IMR-90 (cell line): Measurements from ENCODE around the gene CELF5. TPM values are rescaled to one million over a fixed set of nuclear protein-coding genes. Genes with fewer than 3 reads are reported as not detected.

Experiments
- ATAC-seq: fragments of 200-7000 bp; cut with Tn5 transposase; 2 replicates; pipeline ENCODE4 v1.9.1; 2020; ENCODE audit warnings: low read depth, mild to moderate bottlenecking, moderate library complexity
- BruUV-seq: library from RNA; stranded (reverse); fragments of 400-500 nt; replicated peaks from 2 replicates; lab custom pipeline; 2021; lab: Mats Ljungman, UMichigan
- CTCF ChIA-PET: fragments of 300-600 bp; formaldehyde crosslinking; extraction: SDS; loops from one replicate; lab custom pipeline; 2021; ENCODE audit warnings: antibody characterized with exemption; lab: Yijun Ruan, JAX
- POLR2A ChIA-PET: fragments of 300-600 bp; sonication (Branson Sonifier 250); formaldehyde crosslinking; loops from one replicate; lab custom pipeline; 2022; ENCODE audit warnings: antibody characterized with exemption; ENCODE audit not compliant: unreplicated experiment; lab: Charles Lee
- DNase-seq: peaks from one replicate; pipeline ENCODE4 v3.0.0; 2013
- H2AFZ ChIP-seq: replicated peaks from 2 replicates; pipeline ENCODE3; 2013; ENCODE audit warnings: low read length, mild to moderate bottlenecking; ENCODE audit not compliant: poor library complexity
- H2AK5ac ChIP-seq: 2 replicates; pipeline ENCODE4 v1.6.1; 2013; ENCODE audit warnings: low read depth, low read length, inconsistent platforms
- H2AK9ac ChIP-seq: replicated peaks from 2 replicates; pipeline ENCODE3; 2013; ENCODE audit warnings: mild to moderate bottlenecking, low read depth, low read length, moderate library complexity; ENCODE audit not compliant: poor library complexity
- H2BK120ac ChIP-seq: 2 replicates; pipeline ENCODE4 v1.6.1; 2013; ENCODE audit warnings: low read depth, low read length, inconsistent platforms
- H2BK15ac ChIP-seq: 3 replicates; pipeline ENCODE4 v1.6.1; 2013; ENCODE audit warnings: low read depth, low read length, inconsistent platforms
- H2BK20ac ChIP-seq: 2 replicates; pipeline ENCODE4 v1.6.1; 2013; ENCODE audit warnings: low read depth, mild to moderate bottlenecking, inconsistent platforms, low read length, moderate library complexity
- H2BK5ac ChIP-seq: 2 replicates; pipeline ENCODE4 v1.6.1; 2013; ENCODE audit warnings: mild to moderate bottlenecking, low read depth, low read length, inconsistent platforms; ENCODE audit not compliant: poor library complexity, severe bottlenecking
- H3K14ac ChIP-seq: replicated peaks from 2 replicates; pipeline ENCODE4 v1.6.1; 2013; ENCODE audit warnings: low read depth, low read length, inconsistent platforms
- H3K18ac ChIP-seq: 2 replicates; pipeline ENCODE4 v1.6.1; 2013; ENCODE audit warnings: low read depth, low read length, control low read depth
- H3K23ac ChIP-seq: 2 replicates; pipeline ENCODE4 v1.6.1; 2013; ENCODE audit warnings: low read depth, low read length, inconsistent platforms
- H3K27ac ChIP-seq: 2 replicates; pipeline ENCODE4 v1.5.1; 2013; ENCODE audit warnings: mild to moderate bottlenecking, control low read depth, low read length; ENCODE audit not compliant: insufficient read depth
- H3K27me3 ChIP-seq: 2 replicates; pipeline ENCODE4 v1.6.1; 2013; ENCODE audit warnings: low read length; ENCODE audit not compliant: control insufficient read depth, insufficient read depth
- H3K36me3 ChIP-seq: 2 replicates; pipeline ENCODE4 v1.6.1; 2013; ENCODE audit warnings: low read length, mixed read lengths; ENCODE audit not compliant: control insufficient read depth, insufficient read depth
- H3K4ac ChIP-seq: 2 replicates; pipeline ENCODE4 v1.6.1; 2013; ENCODE audit warnings: low read depth, low read length, inconsistent platforms
- H3K4me1 ChIP-seq: 2 replicates; pipeline ENCODE4 v1.6.1; 2013; ENCODE audit warnings: low read length, mixed read lengths; ENCODE audit not compliant: control insufficient read depth, insufficient read depth
- H3K4me2 ChIP-seq: 2 replicates; pipeline ENCODE4 v1.6.1; 2013; ENCODE audit warnings: low read depth, mild to moderate bottlenecking, control low read depth, low read length, moderate library complexity
- H3K4me3 ChIP-seq: 2 replicates; pipeline ENCODE4 v1.5.1; 2013; ENCODE audit warnings: low read depth, mild to moderate bottlenecking, control low read depth, low read length, moderate library complexity; ENCODE audit not compliant: insufficient read depth
- H3K56ac ChIP-seq: 2 replicates; pipeline ENCODE4 v1.6.1; 2013; ENCODE audit warnings: low read length, inconsistent platforms; ENCODE audit not compliant: insufficient read depth; ENCODE audit errors: extremely low read depth
- H3K79me1 ChIP-seq, 2 experiments: 2 replicates each; pipeline ENCODE4 v1.6.1; 2013; ENCODE audit warnings: low read length in 2 of 2, inconsistent platforms in 1 of 2, low read depth in 1 of 2
- H3K9ac ChIP-seq: 2 replicates; pipeline ENCODE4 v1.6.1; 2013; ENCODE audit warnings: low read depth, low read length, control low read depth
- H3K9me1 ChIP-seq: 2 replicates; pipeline ENCODE4 v1.6.1; 2013; ENCODE audit warnings: low read length, inconsistent platforms; ENCODE audit not compliant: insufficient read depth
- H3K9me3 ChIP-seq: 2 replicates; pipeline ENCODE4 v1.6.1; 2013; ENCODE audit warnings: low read length; ENCODE audit not compliant: control insufficient read depth, insufficient read depth
- H4K20me1 ChIP-seq: 2 replicates; pipeline ENCODE4 v1.6.1; 2013; ENCODE audit warnings: low read length, inconsistent platforms; ENCODE audit not compliant: insufficient read depth
- H4K5ac ChIP-seq: 2 replicates; pipeline ENCODE4 v1.6.1; 2013; ENCODE audit warnings: mild to moderate bottlenecking, low read depth, low read length, control low read depth
- H4K8ac ChIP-seq, 2 experiments: 2 replicates each; pipeline ENCODE4 v1.6.1; 2013; ENCODE audit warnings: low read depth in 2 of 2, low read length in 2 of 2, control low read depth in 1 of 2, inconsistent platforms in 1 of 2
- H4K91ac ChIP-seq: 2 replicates; pipeline ENCODE4 v1.6.1; 2013; ENCODE audit warnings: low read depth, low read length, inconsistent platforms; ENCODE audit not compliant: insufficient read depth
- BHLHE40 ChIP-seq: fragments of 150-350 bp; IDR thresholded peaks from 2 replicates; pipeline ENCODE4 v1.6.1; 2016; ENCODE audit warnings: mild to moderate bottlenecking, low read depth, low read length
- CEBPB ChIP-seq: IDR thresholded peaks from 2 replicates; pipeline ENCODE4 v1.6.1; 2012; ENCODE audit warnings: low read depth, low read length, improper control_type of control experiment
- CTCF ChIP-seq: conservative IDR thresholded peaks from 2 replicates; pipeline ENCODE4 v1.5.1; 2012; ENCODE audit warnings: mild to moderate bottlenecking, low read depth, low read length, improper control_type of control experiment
- ELK1 ChIP-seq: fragments of 150-350 bp; IDR thresholded peaks from 2 replicates; pipeline ENCODE4 v1.6.1; 2016; ENCODE audit warnings: low read depth, mild to moderate bottlenecking, low read length, moderate library complexity, borderline replicate concordance
- FOS ChIP-seq: fragments of 150-350 bp; IDR thresholded peaks from 2 replicates; pipeline ENCODE4 v1.6.1; 2016; ENCODE audit warnings: low read depth, low read length
- MAFK ChIP-seq: IDR thresholded peaks from 2 replicates; pipeline ENCODE4 v1.6.1; 2012; ENCODE audit warnings: low read depth, low read length, improper control_type of control experiment
- MAZ ChIP-seq: IDR thresholded peaks from 2 replicates; pipeline ENCODE4 v1.6.1; 2012; ENCODE audit warnings: low read depth, mild to moderate bottlenecking, low read length, improper control_type of control experiment, moderate library complexity, borderline replicate concordance
- MXI1 ChIP-seq: IDR thresholded peaks from 2 replicates; pipeline ENCODE4 v1.6.1; 2012; ENCODE audit warnings: low read depth, mild to moderate bottlenecking, low read length, moderate library complexity, borderline replicate concordance
- NFE2L2 ChIP-seq: fragments of 150-350 bp; IDR thresholded peaks from 2 replicates; pipeline ENCODE4 v1.6.1; 2016; ENCODE audit warnings: low read depth, mild to moderate bottlenecking, low read length
- POLR2A ChIP-seq: IDR thresholded peaks from 2 replicates; pipeline ENCODE4 v1.6.1; 2012; ENCODE audit warnings: mild to moderate bottlenecking, low read depth, low read length
- RAD21 ChIP-seq: IDR thresholded peaks from 2 replicates; pipeline ENCODE4 v1.6.1; 2012; ENCODE audit warnings: low read length, improper control_type of control experiment
- RCOR1 ChIP-seq: IDR thresholded peaks from 2 replicates; pipeline ENCODE4 v1.6.1; 2012; ENCODE audit warnings: mild to moderate bottlenecking, low read length, improper control_type of control experiment; ENCODE audit not compliant: insufficient replicate concordance
- RFX5 ChIP-seq: IDR thresholded peaks from 2 replicates; pipeline ENCODE4 v1.8.0; 2012; ENCODE audit warnings: low read depth, mild to moderate bottlenecking, low read length, moderate library complexity
- SMC3 ChIP-seq: fragments of 150-350 bp; IDR thresholded peaks from 2 replicates; pipeline ENCODE4 v1.6.1; 2016; ENCODE audit warnings: low read depth, mild to moderate bottlenecking, antibody characterized with exemption, low read length, moderate library complexity
- WGBS, 2 experiments: methylation state at CpG; one replicate each; pipeline versions ENCODE4 v1.1.5 to v1.1.7; 2013; ENCODE audit warnings: missing lambda C conversion rate in 2 of 2; ENCODE audit not compliant: insufficient read length in 1 of 2; ENCODE audit errors: extremely low coverage in 2 of 2; 5-methylcytosine and 5-hydroxymethylcytosine counted together
- dilution Hi-C: fragments of 300-500 bp; cut with HindIII; formaldehyde crosslinking; loops from one replicate; pipeline ENCODE4 v1.14.3; 2018; ENCODE audit warnings: low sequenced_read_pairs; ENCODE audit not compliant: unreplicated experiment
- in situ Hi-C: fragments of 300-500 bp; cut with MboI; formaldehyde crosslinking; loops from 3 replicates; pipeline ENCODE4 v1.14.3; 2019; ENCODE audit warnings: low sequenced_read_pairs, inconsistent platforms, mixed read lengths
- intact Hi-C: fragments of 100-400 bp; cut with micrococcal nuclease; formaldehyde crosslinking; loops from 2 replicates; pipeline ENCODE4 v1.10.0; 2022
- polyA plus RNA-seq, 3 experiments: library from polyadenylated mRNA; depleted of rRNA; stranded (reverse); fragments of >200 nt; gene quantifications; 2 replicates each; pipeline ENCODE4 v1.2.3, GENCODE V29; 2012; ENCODE audit warnings: low replicate concordance in 1 of 3
- total RNA-seq: library from RNA; depleted of rRNA; stranded (reverse); fragments of >200 nt; gene quantifications from 2 replicates; pipeline ENCODE4 v1.2.3, GENCODE V29; 2012
- TF ChIP-seq, protein P1 (sequence below): fragments of 150-350 bp; IDR thresholded peaks from 2 replicates; pipeline ENCODE4 v1.6.1; 2017; ENCODE audit warnings: mild to moderate bottlenecking, antibody characterized with exemption, low read length, low read depth

CELF5 gene
- total and polyA plus RNA-seq, 2 of the 4 experiments (the other 2 are of a cell fraction) = 0.02 TPM; not detected in 1

- Histone ChIP-seq H3K36me3 (peaks cover 27% of the 10 kb centered on the region), H3K27me3 (no peaks in the 10 kb centered on the region), H2AFZ (no peak overlapping the region), H3K4ac (no peak overlapping the region), H3K56ac (no peak overlapping the region), H3K9me3 (no peaks in the 10 kb centered on the region), H3K4me1 (no peaks in the 10 kb centered on the region), H4K8ac (no peak overlapping the region), H3K4me3 (no peak overlapping the region), H2BK15ac (no peak overlapping the region), H4K5ac (no peak overlapping the region), H3K9ac (no peak overlapping the region), H3K79me1 (peaks cover 0 to 18% of the 10 kb centered on the region in 2 experiments; a peak in 1 of 4 replicates), H2AK5ac (no peak overlapping the region), H4K91ac (no peak overlapping the region), H2AK9ac (no peak overlapping the region), H3K14ac (no peak overlapping the region), H2BK5ac (no peak overlapping the region), H2BK20ac (no peak overlapping the region), H3K18ac (no peak overlapping the region), H3K4me2 (no peak overlapping the region), H4K20me1 (peaks cover 12% of the 10 kb centered on the region), H3K23ac (no peak overlapping the region), H3K9me1 (no peaks in the 10 kb centered on the region), H2BK120ac (no peak overlapping the region), H3K27ac (no peak overlapping the region)
- dilution Hi-C loops (no loop called here), in situ Hi-C loops (no loop called here), intact Hi-C loops (no loop called here)
- no peak for DNase-seq
- WGBS, 2 experiments = 91% methylated on average over 19 of the region's 42 CpGs; no CpG with 5 or more reads in 1 of the 2 experiments
- CTCF ChIA-PET = no interaction called here
- ATAC-seq = no peak
- POLR2A ChIA-PET = no interaction called here
- BruUV-seq = no TSS peak
- no peak for TF ChIP-seq CEBPB
- TF ChIP-seq BHLHE40 = no peak
- TF ChIP-seq FOS = no peak
- TF ChIP-seq NFE2L2 = no peak
- no peak for TF ChIP-seq MAFK
- no peak for TF ChIP-seq MAZ
- no peak for TF ChIP-seq CTCF
- TF ChIP-seq ELK1 = no peak
- no peak for TF ChIP-seq RFX5
- TF ChIP-seq MXI1 = no peak
- no peak for TF ChIP-seq RCOR1
- TF ChIP-seq SMC3 = no peak
- TF ChIP-seq POLR2A = no peak
- TF ChIP-seq, protein P1, sequence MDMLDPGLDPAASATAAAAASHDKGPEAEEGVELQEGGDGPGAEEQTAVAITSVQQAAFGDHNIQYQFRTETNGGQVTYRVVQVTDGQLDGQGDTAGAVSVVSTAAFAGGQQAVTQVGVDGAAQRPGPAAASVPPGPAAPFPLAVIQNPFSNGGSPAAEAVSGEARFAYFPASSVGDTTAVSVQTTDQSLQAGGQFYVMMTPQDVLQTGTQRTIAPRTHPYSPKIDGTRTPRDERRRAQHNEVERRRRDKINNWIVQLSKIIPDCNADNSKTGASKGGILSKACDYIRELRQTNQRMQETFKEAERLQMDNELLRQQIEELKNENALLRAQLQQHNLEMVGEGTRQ = no peak
- no peak for TF ChIP-seq RAD21
These were observed 28.2 kb upstream of the CELF5 start for GRCh38 chr19:3196064-3196932.
